Stomach (tissue), 9 donors: Measurements from ENCODE around the gene RAD51AP1. TPM values are rescaled to one million over a fixed set of nuclear protein-coding genes. Genes with fewer than 3 reads are reported as not detected.
"Not testable (repeated sequence)": the region's sequence is repeated elsewhere in the genome, so short reads cannot be mapped to it uniquely, and the experiment has no call there.

ENCODE experiments used
- DNase-seq, 2 donors: peaks; one replicate each; pipeline versions ENCODE4 v3.0.0 to v3.0.0-alpha.2; 2013 to 2019
- H3K27ac ChIP-seq, 5 donors: fragments of 200-600 bp in 4 of 5; sonication (generic) in 4 of 5; one replicate each; pipeline ENCODE4 v1.5.1; 2013 to 2019; ENCODE audit warnings: mild to moderate bottlenecking in 1 of 5, moderate library complexity in 1 of 5
- H3K27me3 ChIP-seq, 3 donors: fragments of 200-600 bp; sonication (generic); one replicate each; pipeline ENCODE4 v1.5.1; 2017 to 2019; ENCODE audit warnings: mixed run types in 1 of 3
- H3K36me3 ChIP-seq, 4 donors: fragments of 200-600 bp; sonication (generic); 1 replicate in 3 of 4; 2 replicates in 1 of 4; pipeline ENCODE4 v1.5.1; 2016 to 2019
- H3K4me1 ChIP-seq, 4 donors: fragments of 200-600 bp; sonication (generic); one replicate each; pipeline ENCODE4 v1.5.1; 2016 to 2019
- H3K4me3 ChIP-seq, 4 donors: fragments of 200-600 bp; sonication (generic) in 3 of 4; one replicate each; pipeline ENCODE4 v1.5.1; 2016 to 2019; ENCODE audit warnings: mild to moderate bottlenecking in 1 of 4
- H3K9me3 ChIP-seq, 4 donors: fragments of 200-600 bp; sonication (generic); one replicate each; pipeline ENCODE4 v1.5.1; 2016 to 2019
- CTCF ChIP-seq, 7 experiments: fragments of 450-650 bp in 4 of 7; fragments of 200-600 bp in 3 of 7; sonication (generic) in 3 of 7; IDR thresholded peaks; one replicate each; pipeline ENCODE4 v1.5.1; 2016 to 2019; ENCODE audit warnings: antibody characterized with exemption in 7 of 7, control low read depth in 2 of 7, mild to moderate bottlenecking in 1 of 7
- EP300 ChIP-seq: sonication (generic); formaldehyde crosslinking; IDR thresholded peaks from one replicate; pipeline ENCODE4 v1.6.1; 2017; ENCODE audit warnings: antibody characterized with exemption
- POLR2A ChIP-seq, 4 donors: fragments of 450-650 bp; IDR thresholded peaks; one replicate each; pipeline ENCODE4 v1.6.1; 2016; ENCODE audit warnings: antibody characterized with exemption in 4 of 4, control low read depth in 2 of 4, mild to moderate bottlenecking in 1 of 4, moderate library complexity in 1 of 4
- POLR2AphosphoS5 ChIP-seq, 3 donors: sonication (generic); formaldehyde crosslinking; IDR thresholded peaks; one replicate each; pipeline ENCODE4 v1.6.1; 2016; ENCODE audit warnings: antibody characterized with exemption in 3 of 3
- WGBS, 5 donors: extraction: QIAGEN DNeasy Blood & Tissue Kit in 3 of 5; methylation state at CpG; one replicate each; pipeline versions ENCODE4 v1.1.5 to v1.1.7; 2013 to 2018; 5-methylcytosine and 5-hydroxymethylcytosine counted together
- intact Hi-C: fragments of 100-400 bp; cut with DNase I; formaldehyde crosslinking; loops from one replicate; pipeline ENCODE4 v1.15.1; 2023; ENCODE audit warnings: low total_unique reads
- polyA plus RNA-seq, 3 donors: library from polyadenylated mRNA; stranded (reverse); fragments of 200-250 nt; gene quantifications; one replicate each; pipeline ENCODE4 v1.2.3, GENCODE V29; 2013
- total RNA-seq, 5 donors: library from RNA; depleted of rRNA; stranded (reverse); fragments of >200 nt; gene quantifications; one replicate each; pipeline versions ENCODE4 v1.1.0 to v1.2.3, GENCODE V29; 2014 to 2016
- donor health status: healthy with polysubstance abuse.
- donor health status: Bipolar disorder and iron deficiency.
- donor health status: healthy.

RAD51AP1 gene
- total and polyA plus RNA-seq, 8 donors: 2.5 to 20.2 (median 5.0) TPM; not detected in 1

- H3K9me3 ChIP-seq: no peaks in the 10 kb centered on the region
- WGBS, 5 donors: 40 to 57% (median 53%) methylated on average over 5 of the region's 5 CpGs
- no peak overlapping the region for H3K27ac ChIP-seq
- peaks cover 0 to 44% (median 35%) of the 10 kb centered on the region in 4 donors for H3K36me3 ChIP-seq
- H3K4me3 ChIP-seq: no peak overlapping the region
- peak in 1 of 2 donors; percentile 44 for DNase-seq
- H3K27me3 ChIP-seq: no peaks in the 10 kb centered on the region
- peaks cover 0 to 26% (median 8%) of the 10 kb centered on the region in 4 donors for H3K4me1 ChIP-seq
- intact Hi-C loops: no loop called here
- no peak for TF ChIP-seq POLR2AphosphoS5 (IDR thresholded peaks at IDR 0.05)
- no peak for TF ChIP-seq CTCF (IDR thresholded peaks at IDR 0.05)
- TF ChIP-seq EP300: no peak
- no peak for TF ChIP-seq POLR2A (IDR thresholded peaks at IDR 0.05)
Observed at GRCh38 chr12:4506870-4507269, 31.8 kb upstream of the RAD51AP1 start.

DNA sequence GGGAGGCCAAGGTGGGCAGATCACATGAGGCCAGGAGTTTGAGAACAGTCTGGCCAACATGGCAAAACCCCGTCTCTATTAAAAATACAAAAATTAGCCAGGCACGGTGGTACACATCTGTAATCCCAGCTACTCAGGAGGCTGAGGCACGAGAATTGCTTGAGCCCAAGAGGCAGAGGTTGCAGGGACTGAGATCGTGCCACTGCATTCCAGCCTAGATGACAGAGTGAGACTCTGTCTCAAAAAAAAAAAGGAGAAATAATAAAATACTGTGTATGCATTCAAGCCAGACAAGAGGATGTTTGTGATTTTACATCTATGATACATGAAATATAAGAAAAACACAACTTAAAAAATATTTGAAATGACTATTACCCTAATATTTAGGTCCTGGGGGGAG, 30.2 kb upstream of the RAD51AP1 start:
- intact Hi-C loops, H3K4me3 ChIP-seq, H3K9me3 ChIP-seq, H3K27me3 ChIP-seq, H3K27ac ChIP-seq, DNase-seq: not testable (repeated sequence)
- 90 to 96% (median 95%) methylated on average over 4 of the region's 4 CpGs for WGBS, 5 donors
- Histone ChIP-seq H3K4me1 (peaks cover 0 to 26% (median 8%) of the 10 kb centered on the region in 4 donors), H3K36me3 (peaks cover 0 to 27% (median 22%) of the 10 kb centered on the region in 4 donors)

GRCh38 chr12:4509269-4509668, 29.4 kb upstream of the RAD51AP1 start:
- H3K9me3 ChIP-seq, intact Hi-C loops, H3K4me3 ChIP-seq, DNase-seq, H3K27ac ChIP-seq, H3K27me3 ChIP-seq: not testable (repeated sequence)
- Histone ChIP-seq H3K4me1 (peaks cover 0 to 26% (median 8%) of the 10 kb centered on the region in 4 donors), H3K36me3 (peaks cover 0 to 20% (median 14%) of the 10 kb centered on the region in 4 donors)
- 52 to 74% (median 55%) methylated on average over 6 to 12 of the region's 12 CpGs for WGBS, 5 donors

DNA sequence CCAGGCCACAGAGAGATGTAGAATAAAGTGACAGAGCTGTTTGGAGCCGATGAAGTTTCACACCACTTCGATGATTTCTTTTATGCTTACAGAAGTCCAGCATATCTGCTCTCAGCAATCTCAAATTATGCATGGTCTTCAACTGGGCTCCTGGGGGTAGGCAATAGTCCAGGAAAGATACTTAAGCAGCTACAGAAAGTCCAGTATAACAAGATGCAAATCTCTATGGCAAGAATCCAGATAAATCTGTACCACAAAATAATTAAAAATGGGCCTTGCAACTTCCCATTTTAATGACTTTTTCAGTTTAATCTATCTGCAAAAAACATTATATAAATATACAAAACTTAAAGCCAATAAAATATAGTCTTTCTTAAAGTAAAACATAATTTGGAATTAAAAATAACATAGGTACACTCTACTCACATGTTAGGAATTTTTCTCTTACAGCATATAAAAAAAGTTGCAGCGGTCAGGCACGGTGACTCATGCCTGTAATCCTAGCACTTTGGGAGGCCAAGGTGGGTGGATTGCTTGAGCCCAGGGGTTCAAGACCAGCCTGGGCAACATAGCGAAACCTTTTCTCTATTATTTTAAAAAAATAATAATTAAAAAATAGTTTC, 20.5 kb upstream of the RAD51AP1 start:
- Histone ChIP-seq H3K4me1 (no peaks in the 10 kb centered on the region), H3K9me3 (no peaks in the 10 kb centered on the region), H3K36me3 (peaks cover 7 to 71% (median 64%) of the 10 kb centered on the region in 4 donors), H3K4me3 (no peak overlapping the region), H3K27ac (no peak overlapping the region), H3K27me3 (no peaks in the 10 kb centered on the region)
- WGBS, 5 donors: 84 to 92% (median 89%) methylated on average over 5 of the region's 5 CpGs
- no peak for DNase-seq
- intact Hi-C loops: no loop called here
- TF ChIP-seq EP300: no peak

- DNase-seq, H3K27me3 ChIP-seq, H3K4me3 ChIP-seq, H3K27ac ChIP-seq, intact Hi-C loops, H3K4me1 ChIP-seq, H3K9me3 ChIP-seq: not testable (repeated sequence)
- 93 to 99% (median 98%) methylated on average over 7 of the region's 7 CpGs for WGBS, 5 donors
- peaks cover 4 to 81% (median 72%) of the 10 kb centered on the region in 4 donors for H3K36me3 ChIP-seq
Observed at GRCh38 chr12:4523443-4523842, 15.2 kb upstream of the RAD51AP1 start.

- peaks cover 4 to 81% (median 80%) of the 10 kb centered on the region in 4 donors for H3K36me3 ChIP-seq
- H3K9me3 ChIP-seq: no peaks in the 10 kb centered on the region
- TF ChIP-seq CTCF (IDR thresholded peaks at IDR 0.05) (peak in 4 of 7 experiments; percentile 27 to 59 (median 48)), POLR2A (IDR thresholded peaks at IDR 0.05) (no peak)
- intact Hi-C loops: no loop called here
- no peaks in the 10 kb centered on the region for H3K27me3 ChIP-seq
- H3K4me1 ChIP-seq: no peaks in the 10 kb centered on the region
- DNase-seq: peak in 1 of 2 donors; percentile 7
- H3K27ac ChIP-seq: no peak overlapping the region
- no peak overlapping the region for H3K4me3 ChIP-seq
- 95 to 99% (median 99%) methylated on average over 2 of the region's 2 CpGs for WGBS, 5 donors
Observed at GRCh38 chr12:4526923-4527546, 11.7 kb upstream of the RAD51AP1 start.
